DOHH2 (cell line): Measurements from ENCODE around the gene VAMP4.

Experiments used
- H3F3A ChIP-seq: fragments of 200-600 bp; sonication (generic), shearing (Covaris generic); 2 replicates; pipeline ENCODE4 v1.6.0; 2016; ENCODE audit warnings: antibody characterized with exemption, mild to moderate bottlenecking; ENCODE audit not compliant: control insufficient read depth, insufficient read depth
- H3K27ac ChIP-seq: fragments of 200-600 bp; sonication (generic); 2 replicates; pipeline ENCODE4 v1.5.1; 2014; ENCODE audit warnings: low read depth, mild to moderate bottlenecking, low read length, moderate library complexity
- H3K27me3 ChIP-seq: fragments of 200-600 bp; sonication (generic); 2 replicates; pipeline ENCODE4 v1.6.1; 2014; ENCODE audit warnings: mild to moderate bottlenecking, low read length, mixed read lengths; ENCODE audit not compliant: control insufficient read depth
- H3K36me3 ChIP-seq: fragments of 200-600 bp; sonication (generic); 2 replicates; pipeline ENCODE4 v1.6.1; 2014; ENCODE audit warnings: mild to moderate bottlenecking, low read length, moderate library complexity, mixed read lengths; ENCODE audit not compliant: control insufficient read depth
- H3K4me1 ChIP-seq: fragments of 200-600 bp; sonication (generic); 2 replicates; pipeline ENCODE4 v1.6.1; 2014; ENCODE audit warnings: mild to moderate bottlenecking, low read length, mixed read lengths; ENCODE audit not compliant: control insufficient read depth
- H3K4me2 ChIP-seq: fragments of 200-600 bp; sonication (generic); 2 replicates; pipeline ENCODE4 v1.6.0; 2014; ENCODE audit warnings: mild to moderate bottlenecking, low read length, moderate library complexity
- H3K4me3 ChIP-seq: fragments of 200-600 bp; sonication (generic); 2 replicates; pipeline ENCODE4 v1.5.1; 2014; ENCODE audit warnings: mild to moderate bottlenecking, low read length, mixed read lengths
- H3K79me2 ChIP-seq: fragments of 200-600 bp; sonication (generic); 2 replicates; pipeline ENCODE4 v1.6.1; 2014; ENCODE audit warnings: mild to moderate bottlenecking, low read length, mixed read lengths; ENCODE audit not compliant: control insufficient read depth
- H3K9me2 ChIP-seq: fragments of 200-600 bp; sonication (generic); replicated peaks from 2 replicates; pipeline ENCODE4 v1.6.1; 2014; ENCODE audit warnings: mild to moderate bottlenecking, low read length, mixed read lengths; ENCODE audit not compliant: control insufficient read depth
- H3K9me3 ChIP-seq: fragments of 200-600 bp; sonication (generic); 2 replicates; pipeline ENCODE4 v1.6.1; 2014; ENCODE audit warnings: antibody characterized with exemption, low read length, mixed read lengths; ENCODE audit not compliant: control insufficient read depth, insufficient read depth
- H4K20me1 ChIP-seq: fragments of 200-600 bp; sonication (generic); 2 replicates; pipeline ENCODE4 v1.6.0; 2014; ENCODE audit warnings: low read depth, mild to moderate bottlenecking, antibody characterized with exemption, low read length, moderate library complexity; ENCODE audit not compliant: control insufficient read depth, insufficient read depth
- CTCF ChIP-seq: fragments of 200-600 bp; sonication (generic); IDR thresholded peaks from one replicate; pipeline ENCODE4 v1.5.1; 2014; ENCODE audit warnings: antibody characterized with exemption, mild to moderate bottlenecking, low read depth, low read length; ENCODE audit not compliant: poor library complexity, severe bottlenecking
- EZH2phosphoT487 ChIP-seq: fragments of 200-600 bp; sonication (generic); IDR thresholded peaks from 2 replicates; pipeline ENCODE4 v1.6.1; 2017; ENCODE audit warnings: borderline replicate concordance, mild to moderate bottlenecking, antibody characterized with exemption, low read length, moderate library complexity, mixed read lengths

The VAMP4 gene

DNA sequence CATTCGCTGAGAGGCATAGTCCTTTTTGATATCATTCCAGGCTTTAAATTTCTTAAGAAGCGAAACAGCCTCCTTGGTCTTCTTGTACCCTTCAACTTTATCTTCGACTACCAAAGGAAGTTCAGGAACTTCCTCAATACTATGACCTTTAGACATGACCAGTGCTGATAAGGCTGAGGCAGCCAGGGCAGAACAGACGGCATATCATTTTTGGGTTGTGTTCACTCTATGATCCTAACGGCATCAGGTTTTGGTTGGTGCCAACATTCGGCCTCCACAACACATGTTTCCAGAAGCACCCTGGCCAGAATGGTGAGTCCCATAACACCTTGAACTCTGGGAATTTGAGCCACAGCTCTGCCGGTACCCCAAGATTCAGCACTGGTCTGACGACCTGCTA, 58.0 kb downstream of the VAMP4 start:
- no peaks in the 10 kb centered on the region for H4K20me1 ChIP-seq
- H3F3A ChIP-seq = no peaks in the 10 kb centered on the region
- no peaks in the 10 kb centered on the region for H3K9me2 ChIP-seq
- H3K27me3 ChIP-seq = no peaks in the 10 kb centered on the region
- H3K9me3 ChIP-seq = no peaks in the 10 kb centered on the region
- no peaks in the 10 kb centered on the region for H3K36me3 ChIP-seq
- H3K27ac ChIP-seq = no peak overlapping the region
- H3K4me1 ChIP-seq = no peaks in the 10 kb centered on the region
- no peak for TF ChIP-seq CTCF
- TF ChIP-seq EZH2phosphoT487 = no peak
- no peak overlapping the region for H3K4me3 ChIP-seq
- no peak overlapping the region for H3K4me2 ChIP-seq
- no peaks in the 10 kb centered on the region for H3K79me2 ChIP-seq

DNA sequence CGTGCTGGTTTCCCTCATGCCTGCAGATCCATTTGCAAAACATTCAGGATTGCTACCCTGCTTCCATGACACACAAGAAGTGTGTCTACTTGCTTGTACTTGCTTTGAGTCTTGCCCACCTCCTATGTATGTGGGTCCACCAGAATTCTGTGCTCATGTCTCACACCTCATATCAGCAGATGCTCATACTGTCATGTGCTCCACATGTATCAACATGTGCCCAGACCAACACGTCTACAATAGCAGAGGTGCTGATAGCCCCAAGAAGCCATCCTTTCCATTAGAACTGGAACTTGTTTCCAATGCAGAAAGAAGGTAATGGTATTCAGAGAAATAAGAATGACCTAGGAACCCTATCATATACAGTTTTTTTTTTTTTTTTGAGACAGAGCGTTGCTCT, 61.5 kb downstream of the VAMP4 start:
- Histone ChIP-seq H3K4me1 (no peaks in the 10 kb centered on the region), H3K9me3 (no peaks in the 10 kb centered on the region), H3F3A (no peaks in the 10 kb centered on the region), H3K27ac (no peak overlapping the region), H3K9me2 (no peaks in the 10 kb centered on the region), H3K79me2 (no peaks in the 10 kb centered on the region), H3K4me2 (no peak overlapping the region), H3K27me3 (peaks cover 1% of the 10 kb centered on the region; the same call in 1 of the 2 replicates), H3K4me3 (no peak overlapping the region), H4K20me1 (no peaks in the 10 kb centered on the region), H3K36me3 (no peaks in the 10 kb centered on the region)
- TF ChIP-seq EZH2phosphoT487 (no peak), CTCF (no peak)

- no peaks in the 10 kb centered on the region for H3K79me2 ChIP-seq
- H3K9me2 ChIP-seq = no peaks in the 10 kb centered on the region
- no peaks in the 10 kb centered on the region for H3K36me3 ChIP-seq
- H3K27ac ChIP-seq = no peak overlapping the region
- no peaks in the 10 kb centered on the region for H3F3A ChIP-seq
- TF ChIP-seq CTCF = no peak
- TF ChIP-seq EZH2phosphoT487 = no peak
- H3K4me1 ChIP-seq = no peaks in the 10 kb centered on the region
- no peak overlapping the region for H3K4me2 ChIP-seq
- H4K20me1 ChIP-seq = no peaks in the 10 kb centered on the region
- no peaks in the 10 kb centered on the region for H3K9me3 ChIP-seq
- H3K4me3 ChIP-seq = no peak overlapping the region
- peaks cover 6% of the 10 kb centered on the region; the same call in 1 of the 2 replicates for H3K27me3 ChIP-seq
These were observed 65.0 kb downstream of the VAMP4 start for GRCh38 chr1:171676823-171677222.
